ENCODE measurements around the gene THADA.

- TF ChIP-seq CTCF (IDR thresholded peaks at IDR 0.05) (no peak), POLR2A (IDR thresholded peaks at IDR 0.05) (no peak)
Observed at GRCh38 chr2:43438342-43438741, 157.5 kb downstream of the THADA start.
